GM23248 (cell line): ENCODE measurements around the gene HCRT.

Source experiments
- EZH2 ChIP-seq: fragments of 200-600 bp; sonication (generic); IDR thresholded peaks from 2 replicates; pipeline ENCODE4 v1.6.1; 2018; ENCODE audit warnings: antibody characterized with exemption, mild to moderate bottlenecking; ENCODE audit not compliant: insufficient read depth, poor library complexity, severe bottlenecking
- EZH2phosphoT487 ChIP-seq: fragments of 200-600 bp; sonication (generic); IDR thresholded peaks from 2 replicates; pipeline ENCODE4 v1.6.1; 2018; ENCODE audit warnings: antibody characterized with exemption, moderate library complexity, mild to moderate bottlenecking, low read depth; ENCODE audit not compliant: insufficient read depth

DNA sequence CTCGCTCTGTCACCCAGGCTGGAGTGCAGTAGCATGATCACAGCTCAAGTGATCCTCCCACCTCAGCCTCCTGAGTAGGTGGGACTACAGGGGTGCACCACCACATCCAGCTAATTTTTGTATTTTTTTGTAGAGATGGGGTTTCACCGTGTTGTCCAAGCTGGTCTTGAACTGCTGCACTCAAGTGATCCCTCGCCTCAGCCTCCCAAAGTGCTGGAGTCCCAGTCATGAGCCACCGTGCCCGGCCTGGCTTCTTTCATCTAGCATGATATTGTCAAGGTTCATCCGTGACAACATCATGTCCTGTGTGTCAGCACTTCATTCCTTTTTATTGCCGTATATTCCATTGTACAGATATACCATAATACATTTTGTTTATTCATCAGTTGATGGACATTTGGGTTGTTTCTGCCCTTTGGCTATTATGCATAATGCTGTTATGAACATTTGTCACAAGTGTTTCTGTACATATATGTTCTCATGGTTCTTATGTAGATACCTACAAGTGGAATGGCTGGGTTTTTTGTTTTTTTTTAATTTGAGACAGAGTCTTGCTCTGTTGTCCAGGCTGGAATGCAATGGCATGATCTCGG is 12.4 kb upstream of the HCRT start:
- TF ChIP-seq EZH2phosphoT487 (no peak), EZH2 (no peak)
